ENCODE data around the gene AFF3. TPM values are rescaled to one million over a fixed set of nuclear protein-coding genes. Genes with fewer than 3 reads are reported as not detected.

AFF3 gene
- total RNA-seq, 1 experiment from 2014 or later, result not detected

DNA sequence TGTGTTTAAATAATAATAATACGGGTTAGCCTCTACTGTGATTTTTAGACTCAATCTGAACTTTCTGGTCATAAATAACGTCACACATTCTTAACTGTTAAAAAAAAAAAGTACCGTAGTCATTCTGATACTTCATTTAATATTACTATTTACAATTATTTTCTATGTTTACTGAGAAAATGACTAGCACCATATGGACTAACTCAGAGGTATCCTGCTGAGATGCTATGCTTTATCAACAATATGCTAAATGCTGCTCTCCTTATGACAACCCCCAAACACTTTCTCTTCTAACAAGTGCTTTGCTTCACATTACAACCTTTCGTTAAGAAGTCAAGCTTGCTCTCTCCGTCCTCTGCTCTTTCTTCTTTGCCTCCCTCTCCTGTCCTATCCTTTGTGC, 182.1 kb downstream of the AFF3 start:
- no TSS peak for BruUV-seq (replicated peaks)
- DNase-seq (ENCODE audit: low spot score), result no peak
- TF ChIP-seq, protein P1, sequence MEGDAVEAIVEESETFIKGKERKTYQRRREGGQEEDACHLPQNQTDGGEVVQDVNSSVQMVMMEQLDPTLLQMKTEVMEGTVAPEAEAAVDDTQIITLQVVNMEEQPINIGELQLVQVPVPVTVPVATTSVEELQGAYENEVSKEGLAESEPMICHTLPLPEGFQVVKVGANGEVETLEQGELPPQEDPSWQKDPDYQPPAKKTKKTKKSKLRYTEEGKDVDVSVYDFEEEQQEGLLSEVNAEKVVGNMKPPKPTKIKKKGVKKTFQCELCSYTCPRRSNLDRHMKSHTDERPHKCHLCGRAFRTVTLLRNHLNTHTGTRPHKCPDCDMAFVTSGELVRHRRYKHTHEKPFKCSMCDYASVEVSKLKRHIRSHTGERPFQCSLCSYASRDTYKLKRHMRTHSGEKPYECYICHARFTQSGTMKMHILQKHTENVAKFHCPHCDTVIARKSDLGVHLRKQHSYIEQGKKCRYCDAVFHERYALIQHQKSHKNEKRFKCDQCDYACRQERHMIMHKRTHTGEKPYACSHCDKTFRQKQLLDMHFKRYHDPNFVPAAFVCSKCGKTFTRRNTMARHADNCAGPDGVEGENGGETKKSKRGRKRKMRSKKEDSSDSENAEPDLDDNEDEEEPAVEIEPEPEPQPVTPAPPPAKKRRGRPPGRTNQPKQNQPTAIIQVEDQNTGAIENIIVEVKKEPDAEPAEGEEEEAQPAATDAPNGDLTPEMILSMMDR (conservative IDR thresholded peaks at IDR 0.05; ENCODE audit: low read depth, low read length), result no peak
- TF ChIP-seq EZH2 (IDR thresholded peaks at IDR 0.05; ENCODE audit: borderline replicate concordance, low read depth, low read length, poor library complexity, severe bottlenecking), result no peak
- Histone ChIP-seq H3K4me1 (ENCODE audit: insufficient read depth, low read length, poor library complexity, severe bottlenecking) (no peaks in the 10 kb centered on the region), H3K27ac (ENCODE audit: low read depth, low read length, poor library complexity, severe bottlenecking) (no peak overlapping the region), H3K27me3 (replicated peaks; ENCODE audit: insufficient read depth, low read depth, low read length, poor library complexity) (peaks cover 32% of the 10 kb centered on the region), H3K4me3 (ENCODE audit: low read depth, low read length, poor library complexity, severe bottlenecking) (no peak overlapping the region), H3K9me3 (ENCODE audit: low read depth, low read length, poor library complexity, severe bottlenecking) (no peaks in the 10 kb centered on the region), H3K36me3 (ENCODE audit: insufficient read depth, low read length, poor library complexity, severe bottlenecking) (no peaks in the 10 kb centered on the region)
- intact Hi-C loops (cut with micrococcal nuclease; ENCODE audit: unreplicated experiment), result no loop called here
- POLR2A ChIA-PET (ENCODE audit: low non-redundant PET), result no interaction called here
- CTCF ChIA-PET, result no interaction called here

DNA sequence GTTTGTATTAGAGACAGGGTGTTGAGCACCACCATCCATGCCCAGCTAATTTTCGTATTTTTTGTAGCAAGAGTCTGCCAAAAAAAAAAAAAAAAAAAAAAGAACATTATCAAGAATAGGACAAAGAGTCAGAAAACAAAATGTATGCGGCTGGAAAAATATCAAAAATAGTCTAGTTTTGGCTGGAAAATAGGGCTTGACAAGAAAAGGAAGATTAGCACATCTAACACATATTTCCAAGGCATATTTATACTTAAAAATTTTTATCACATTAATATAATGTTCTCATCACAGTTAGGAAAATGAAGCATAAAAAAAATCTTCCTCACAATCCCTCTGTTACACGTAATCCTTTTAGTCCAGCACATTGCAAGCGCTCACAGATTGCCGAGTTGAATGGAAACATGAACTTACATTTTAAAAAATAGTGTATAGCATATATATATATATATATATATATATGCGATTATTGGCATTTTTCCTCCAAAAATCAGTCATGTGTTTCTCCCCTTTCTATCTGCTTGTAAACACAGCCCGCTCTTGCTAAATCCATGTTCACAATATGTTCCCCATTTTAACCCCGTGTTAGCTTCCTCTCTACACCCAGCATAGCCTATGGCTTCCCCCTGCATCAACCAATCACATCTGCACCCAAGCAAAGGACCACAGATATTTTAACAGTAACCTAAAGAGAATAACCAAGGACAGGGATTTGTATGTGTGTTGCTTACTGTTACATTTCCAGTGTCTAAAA, 183.0 kb downstream of the AFF3 start:
- TF ChIP-seq, protein P1 (conservative IDR thresholded peaks at IDR 0.05; ENCODE audit: low read depth, low read length), result no peak
- no peak for TF ChIP-seq EZH2 (IDR thresholded peaks at IDR 0.05; ENCODE audit: borderline replicate concordance, low read depth, low read length, poor library complexity, severe bottlenecking)
- H3K4me3 ChIP-seq (ENCODE audit: low read depth, low read length, poor library complexity, severe bottlenecking), result no peak overlapping the region
- ChIA-PET POLR2A (ENCODE audit: low non-redundant PET) (no interaction called here), CTCF (no interaction called here)
- intact Hi-C loops (cut with micrococcal nuclease; ENCODE audit: unreplicated experiment), result no loop called here
- BruUV-seq (replicated peaks), result no TSS peak
- no peaks in the 10 kb centered on the region for H3K4me1 ChIP-seq (ENCODE audit: insufficient read depth, low read length, poor library complexity, severe bottlenecking)
- no peaks in the 10 kb centered on the region for H3K36me3 ChIP-seq (ENCODE audit: insufficient read depth, low read length, poor library complexity, severe bottlenecking)
- no peaks in the 10 kb centered on the region for H3K9me3 ChIP-seq (ENCODE audit: low read depth, low read length, poor library complexity, severe bottlenecking)
- peaks cover 32% of the 10 kb centered on the region for H3K27me3 ChIP-seq (replicated peaks; ENCODE audit: insufficient read depth, low read depth, low read length, poor library complexity)
- H3K27ac ChIP-seq (ENCODE audit: low read depth, low read length, poor library complexity, severe bottlenecking), result no peak overlapping the region
- DNase-seq (ENCODE audit: low spot score), result no peak

DNA sequence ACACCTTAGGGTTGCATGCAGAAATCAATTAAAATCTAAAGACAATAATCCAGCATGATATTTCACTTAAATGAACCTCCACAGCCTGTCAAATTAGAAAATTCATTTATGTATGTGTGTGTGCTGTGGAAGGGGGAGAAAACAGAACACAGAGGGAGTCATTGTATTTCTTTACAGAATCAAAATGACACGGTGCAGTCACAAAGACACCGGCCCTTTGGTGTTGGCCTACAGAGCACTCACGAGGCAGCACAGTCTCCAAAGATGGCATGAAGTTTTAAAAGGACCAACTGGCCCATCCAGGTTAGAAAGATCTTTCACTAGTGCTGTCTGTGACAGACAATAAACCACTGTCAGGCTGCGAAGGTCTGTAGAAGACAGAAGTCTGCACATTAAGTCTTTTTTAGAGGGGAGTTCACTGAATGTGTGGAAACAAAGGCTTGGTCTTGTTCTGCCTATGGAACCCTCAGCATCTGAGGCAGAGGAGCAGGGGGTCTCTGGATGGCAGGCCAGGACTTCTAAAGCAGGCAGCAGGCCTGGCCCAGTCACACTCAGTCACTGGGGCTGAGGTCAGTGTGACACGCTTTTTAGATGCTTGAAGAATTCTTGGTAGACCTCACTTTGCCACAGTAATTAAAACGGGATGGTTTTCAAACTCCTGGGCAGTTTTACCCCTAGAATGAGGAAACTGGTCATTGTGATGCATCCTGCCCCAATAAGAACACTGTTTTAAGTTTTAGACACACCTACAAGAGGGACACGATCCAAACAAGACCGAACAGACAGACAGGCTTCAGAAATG, 184.9 kb downstream of the AFF3 start:
- POLR2A ChIA-PET (ENCODE audit: low non-redundant PET), result no interaction called here
- no peak overlapping the region for H3K27ac ChIP-seq (ENCODE audit: low read depth, low read length, poor library complexity, severe bottlenecking)
- H3K36me3 ChIP-seq (ENCODE audit: insufficient read depth, low read length, poor library complexity, severe bottlenecking), result no peaks in the 10 kb centered on the region
- CTCF ChIA-PET, result no interaction called here
- no peaks in the 10 kb centered on the region for H3K4me1 ChIP-seq (ENCODE audit: insufficient read depth, low read length, poor library complexity, severe bottlenecking)
- no peak for TF ChIP-seq EZH2 (IDR thresholded peaks at IDR 0.05; ENCODE audit: borderline replicate concordance, low read depth, low read length, poor library complexity, severe bottlenecking)
- TF ChIP-seq, protein P1 (conservative IDR thresholded peaks at IDR 0.05; ENCODE audit: low read depth, low read length), result no peak
- intact Hi-C loops (cut with micrococcal nuclease; ENCODE audit: unreplicated experiment), result no loop called here
- no peaks in the 10 kb centered on the region for H3K9me3 ChIP-seq (ENCODE audit: low read depth, low read length, poor library complexity, severe bottlenecking)
- no TSS peak for BruUV-seq (replicated peaks)
- H3K27me3 ChIP-seq (replicated peaks; ENCODE audit: insufficient read depth, low read depth, low read length, poor library complexity), result peaks cover 32% of the 10 kb centered on the region
- no peak overlapping the region for H3K4me3 ChIP-seq (ENCODE audit: low read depth, low read length, poor library complexity, severe bottlenecking)
- DNase-seq (ENCODE audit: low spot score), result no peak

Data from A673 (cell line).